Uterus (tissue), 2 donors: ENCODE measurements around the gene CALCR.

Experiments used
- POLR2A ChIP-seq, 2 donors: fragments of 450-650 bp; IDR thresholded peaks; one replicate each; pipeline ENCODE4 v1.6.1; 2016; ENCODE audit warnings: antibody characterized with exemption in 2 of 2, mild to moderate bottlenecking in 1 of 2, moderate library complexity in 1 of 2
- TF ChIP-seq, protein P1 (sequence below), 4 experiments: fragments of 200-600 bp in 2 of 4; fragments of 450-650 bp in 2 of 4; sonication (generic) in 2 of 4; IDR thresholded peaks; one replicate each; pipeline ENCODE4 v1.5.1; 2016 to 2019; ENCODE audit warnings: antibody characterized with exemption in 4 of 4, mild to moderate bottlenecking in 2 of 4, moderate library complexity in 1 of 4

DNA sequence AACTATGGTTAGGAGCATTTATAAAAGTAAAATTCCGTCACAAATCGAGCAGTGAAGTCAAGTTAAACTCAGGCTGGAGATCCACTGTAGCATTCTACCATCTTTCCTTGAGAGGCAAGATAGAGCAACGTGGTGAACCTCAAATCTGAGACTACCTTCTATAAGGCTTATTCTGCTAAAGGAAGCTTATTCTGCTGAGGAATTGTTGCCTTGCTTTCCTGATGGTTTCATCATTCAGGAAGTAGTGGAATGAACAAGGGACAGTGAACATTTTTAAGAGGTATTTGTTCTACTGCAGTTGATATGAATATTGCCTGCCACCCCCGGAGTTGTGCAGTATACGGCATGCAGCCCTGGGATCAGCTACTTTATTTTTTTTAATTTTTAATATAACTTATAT, 171.6 kb downstream of the CALCR start:
- TF ChIP-seq, protein P1, sequence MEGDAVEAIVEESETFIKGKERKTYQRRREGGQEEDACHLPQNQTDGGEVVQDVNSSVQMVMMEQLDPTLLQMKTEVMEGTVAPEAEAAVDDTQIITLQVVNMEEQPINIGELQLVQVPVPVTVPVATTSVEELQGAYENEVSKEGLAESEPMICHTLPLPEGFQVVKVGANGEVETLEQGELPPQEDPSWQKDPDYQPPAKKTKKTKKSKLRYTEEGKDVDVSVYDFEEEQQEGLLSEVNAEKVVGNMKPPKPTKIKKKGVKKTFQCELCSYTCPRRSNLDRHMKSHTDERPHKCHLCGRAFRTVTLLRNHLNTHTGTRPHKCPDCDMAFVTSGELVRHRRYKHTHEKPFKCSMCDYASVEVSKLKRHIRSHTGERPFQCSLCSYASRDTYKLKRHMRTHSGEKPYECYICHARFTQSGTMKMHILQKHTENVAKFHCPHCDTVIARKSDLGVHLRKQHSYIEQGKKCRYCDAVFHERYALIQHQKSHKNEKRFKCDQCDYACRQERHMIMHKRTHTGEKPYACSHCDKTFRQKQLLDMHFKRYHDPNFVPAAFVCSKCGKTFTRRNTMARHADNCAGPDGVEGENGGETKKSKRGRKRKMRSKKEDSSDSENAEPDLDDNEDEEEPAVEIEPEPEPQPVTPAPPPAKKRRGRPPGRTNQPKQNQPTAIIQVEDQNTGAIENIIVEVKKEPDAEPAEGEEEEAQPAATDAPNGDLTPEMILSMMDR (IDR thresholded peaks at IDR 0.05), result no peak
- no peak for TF ChIP-seq POLR2A (IDR thresholded peaks at IDR 0.05)
